HCT116 (cell line): ENCODE results near the gene ADARB2. TPM values are rescaled to one million over a fixed set of nuclear protein-coding genes. Genes with fewer than 3 reads are reported as not detected.

Experiments used
- ATAC-seq: fragments of 200-7000 bp; cut with Tn5 transposase; 2 replicates; pipeline ENCODE4 v1.9.1; 2020; ENCODE audit warnings: mild to moderate bottlenecking, moderate library complexity
- BruUV-seq: library from RNA; stranded (reverse); fragments of 400-500 nt; replicated peaks from 2 replicates; lab custom pipeline; 2021; lab: Mats Ljungman, UMichigan
- CTCF ChIA-PET: fragments of 300-600 bp; sonication (Branson Sonifier 250); formaldehyde crosslinking; loops from one replicate; lab custom pipeline; 2021; ENCODE audit warnings: antibody characterized with exemption; lab: Charles Lee
- POLR2A ChIA-PET: fragments of 300-600, 350-600 bp; sonication (Branson Sonifier 250); formaldehyde crosslinking; loops from one replicate; lab custom pipeline; 2021; ENCODE audit warnings: antibody characterized with exemption; lab: Charles Lee
- RAD21 ChIA-PET, 2 experiments: fragments of 300-600 bp; sonication (Branson Sonifier 250); formaldehyde crosslinking; loops; one replicate each; lab custom pipeline; 2023; ENCODE audit warnings: low total read pairs in 2 of 2; ENCODE audit not compliant: uncharacterized antibody in 2 of 2, unreplicated experiment in 2 of 2, low non-redundant PET in 1 of 2; lab: Charles Lee
- DNase-seq: peaks from one replicate; pipeline ENCODE4 v3.0.0-alpha.2; 2010; ENCODE audit warnings: low read depth, low spot score
- H2AFZ ChIP-seq: fragments of 200-600 bp; shearing (Covaris generic), sonication (generic); 2 replicates; pipeline ENCODE4 v1.6.1; 2017; ENCODE audit warnings: low read depth, mixed run types, mixed read lengths, antibody characterized with exemption, low read length; ENCODE audit not compliant: poor library complexity, severe bottlenecking
- H3K27ac ChIP-seq: 2 replicates; pipeline ENCODE4 v1.5.1; 2012; ENCODE audit warnings: low read depth, low read length
- H3K27me3 ChIP-seq: fragments of 200-600 bp; sonication (generic); 2 replicates; pipeline ENCODE4 v1.6.1; 2016; ENCODE audit warnings: mixed run types, low read length, mixed read lengths; ENCODE audit not compliant: insufficient read depth
- H3K36me3 ChIP-seq, 2 experiments: fragments of 200-500 bp in 1 of 2; fragments of 200-600 bp in 1 of 2; sonication (Bioruptor generic) in 1 of 2; sonication (generic) in 1 of 2; 2 replicates each; pipeline versions ENCODE4 v1.5.1 to v1.6.1; 2014 to 2016; ENCODE audit warnings: low read length in 2 of 2, inconsistent platforms in 1 of 2, mixed read lengths in 1 of 2, mixed run types in 1 of 2; ENCODE audit not compliant: insufficient read depth in 2 of 2, control insufficient read depth in 1 of 2
- H3K4me1 ChIP-seq, 2 experiments: fragments of 200-600 bp in 1 of 2; sonication (generic) in 1 of 2; 2 replicates each; pipeline versions ENCODE4 v1.5.1 to v1.6.1; 2012 to 2017; ENCODE audit warnings: low read length in 2 of 2, inconsistent platforms in 1 of 2, mild to moderate bottlenecking in 1 of 2, mixed read lengths in 1 of 2, mixed run types in 1 of 2, moderate library complexity in 1 of 2; ENCODE audit not compliant: insufficient read depth in 2 of 2, control insufficient read depth in 1 of 2
- H3K4me2 ChIP-seq: fragments of 200-600 bp; sonication (generic); 2 replicates; pipeline ENCODE4 v1.6.1; 2017; ENCODE audit warnings: mixed run types, low read length, mixed read lengths
- H3K4me3 ChIP-seq, 2 experiments: fragments of 200-600 bp in 1 of 2; sonication (generic) in 1 of 2; replicated peaks in 1 of 2; 2 replicates each; pipeline ENCODE4 v1.5.1; 2011 to 2016; ENCODE audit warnings: low read length in 2 of 2, control low read depth in 1 of 2, low read depth in 1 of 2, mild to moderate bottlenecking in 1 of 2, mixed read lengths in 1 of 2, mixed run types in 1 of 2
- H3K79me2 ChIP-seq: fragments of 200-600 bp; sonication (generic); 2 replicates; pipeline ENCODE4 v1.6.1; 2017; ENCODE audit warnings: mild to moderate bottlenecking, mixed run types, low read length, moderate library complexity, mixed read lengths; ENCODE audit not compliant: insufficient read depth
- H3K9ac ChIP-seq: fragments of 200-600 bp; sonication (generic); 2 replicates; pipeline ENCODE4 v1.6.1; 2016; ENCODE audit warnings: low read length, mixed read lengths
- H3K9me2 ChIP-seq: fragments of 200-600 bp; sonication (generic), shearing (Covaris generic); 2 replicates; pipeline ENCODE4 v1.6.1; 2017; ENCODE audit warnings: mixed run types, mild to moderate bottlenecking, moderate library complexity; ENCODE audit not compliant: insufficient read depth
- H3K9me3 ChIP-seq, 2 experiments: fragments of 200-500 bp in 1 of 2; fragments of 200-600 bp in 1 of 2; sonication (Bioruptor generic) in 1 of 2; sonication (generic) in 1 of 2; 2 replicates each; pipeline ENCODE4 v1.6.1; 2014 to 2017; ENCODE audit warnings: low read length in 2 of 2, mixed read lengths in 2 of 2, inconsistent platforms in 1 of 2, low read depth in 1 of 2, mild to moderate bottlenecking in 1 of 2, mixed run types in 1 of 2, moderate library complexity in 1 of 2; ENCODE audit not compliant: control insufficient read depth in 1 of 2, insufficient read depth in 1 of 2
- H4K20me1 ChIP-seq: fragments of 200-600 bp; sonication (generic), shearing (Covaris generic); 2 replicates; pipeline ENCODE4 v1.6.1; 2017; ENCODE audit warnings: mixed run types, mild to moderate bottlenecking, moderate library complexity; ENCODE audit not compliant: insufficient read depth
- ATF3 ChIP-seq: IDR thresholded peaks from 2 replicates; pipeline ENCODE4 v1.6.1; 2012
- CBX3 ChIP-seq: IDR thresholded peaks from 2 replicates; pipeline ENCODE4 v1.6.1; 2012; ENCODE audit warnings: low read depth
- CEBPB ChIP-seq: IDR thresholded peaks from 2 replicates; pipeline ENCODE4 v1.6.1; 2012; ENCODE audit warnings: low read depth
- CTCF ChIP-seq, 3 experiments: fragments of 200-600 bp in 1 of 3; sonication (generic) in 1 of 3; IDR thresholded peaks in 2 of 3; conservative IDR thresholded peaks in 1 of 3; 2 replicates each; pipeline ENCODE4 v1.5.1; 2012 to 2017; ENCODE audit warnings: low read depth in 2 of 3, low read length in 2 of 3, antibody characterized with exemption in 1 of 3, borderline replicate concordance in 1 of 3, control low read depth in 1 of 3, mild to moderate bottlenecking in 1 of 3, mixed read lengths in 1 of 3, mixed run types in 1 of 3, moderate library complexity in 1 of 3; ENCODE audit not compliant: insufficient read depth in 1 of 3
- EGR1 ChIP-seq: IDR thresholded peaks from 2 replicates; pipeline ENCODE4 v1.6.1; 2012; ENCODE audit warnings: low read depth
- ELF1 ChIP-seq: IDR thresholded peaks from 2 replicates; pipeline ENCODE4 v1.6.1; 2012; ENCODE audit warnings: low read depth, borderline replicate concordance
- RAD21 ChIP-seq: IDR thresholded peaks from 2 replicates; pipeline ENCODE4 v1.6.1; 2012; ENCODE audit warnings: low read depth, mild to moderate bottlenecking
- SIN3A ChIP-seq: IDR thresholded peaks from 2 replicates; pipeline ENCODE4 v1.6.1; 2012; ENCODE audit warnings: low read depth
- SP1 ChIP-seq: IDR thresholded peaks from 2 replicates; pipeline ENCODE4 v1.6.1; 2012; ENCODE audit warnings: low read depth
- TCF7L2 ChIP-seq: IDR thresholded peaks from 2 replicates; pipeline ENCODE4 v1.7.0; 2011; ENCODE audit warnings: borderline replicate concordance, inconsistent platforms; ENCODE audit not compliant: insufficient read depth, insufficient read length; ENCODE audit errors: extremely low read depth
- ZBTB33 ChIP-seq: IDR thresholded peaks from 2 replicates; pipeline ENCODE4 v1.6.1; 2011; ENCODE audit warnings: mild to moderate bottlenecking, low read length, moderate library complexity; ENCODE audit not compliant: insufficient replicate concordance; ENCODE audit errors: extremely low read depth
- ZFX ChIP-seq: fragments of 450-650 bp; IDR thresholded peaks from 2 replicates; pipeline ENCODE4 v1.6.1; 2017
- ZNF274 ChIP-seq: fragments of 200-500 bp; sonication (Bioruptor generic); IDR thresholded peaks from 2 replicates; pipeline ENCODE4 v1.6.1; 2014; ENCODE audit warnings: mild to moderate bottlenecking, low read depth, low read length, inconsistent platforms
- intact Hi-C: fragments of 100-400 bp; cut with micrococcal nuclease; formaldehyde crosslinking; loops from 2 replicates; pipeline ENCODE4 v1.10.0; 2022
- total RNA-seq: library from RNA; stranded (reverse); gene quantifications from one replicate; pipeline ENCODE4 v1.2.1, GENCODE V29; 2021; ENCODE audit not compliant: unreplicated experiment

ADARB2 gene
- total RNA-seq, 1 experiment from 2014 or later: not detected

- TF ChIP-seq TCF7L2 (no peak), SP1 (no peak), CTCF (IDR thresholded peaks at IDR 0.05 in 2 of 3, conservative IDR thresholded peaks at IDR 0.05 in 1 of 3; ENCODE audit: borderline replicate concordance in 1 of 3, insufficient read depth in 1 of 3, low read depth in 2 of 3, low read length in 2 of 3) (no peak), ELF1 (no peak), ATF3 (no peak), ZNF274 (no peak), EGR1 (no peak)
Observed at GRCh38 chr10:1576467-1577372, 160.6 kb downstream of the ADARB2 start (continued).

- H3K4me3 ChIP-seq: no peak overlapping the region
- POLR2A ChIA-PET: no interaction called here
- DNase-seq: no peak
- H3K27ac ChIP-seq: no peak overlapping the region
- intact Hi-C loops: no loop called here
- no peaks in the 10 kb centered on the region for H3K4me1 ChIP-seq
- H2AFZ ChIP-seq: no peak overlapping the region
- H3K79me2 ChIP-seq: no peaks in the 10 kb centered on the region
- CTCF ChIA-PET: no interaction called here
- no peaks in the 10 kb centered on the region for H3K9me2 ChIP-seq
- H4K20me1 ChIP-seq: no peaks in the 10 kb centered on the region
- RAD21 ChIA-PET: no interaction called here
- no peak overlapping the region for H3K9ac ChIP-seq
- no peaks in the 10 kb centered on the region for H3K36me3 ChIP-seq
- H3K27me3 ChIP-seq: peaks cover 7% of the 10 kb centered on the region; the same call in 1 of the 2 replicates
- ATAC-seq: no peak
- no peaks in the 10 kb centered on the region for H3K9me3 ChIP-seq
- H3K4me2 ChIP-seq: no peak overlapping the region
- BruUV-seq: no TSS peak
- TF ChIP-seq ZFX (no peak), ELF1 (no peak), SP1 (no peak), ZBTB33 (no peak), ATF3 (no peak), SIN3A (no peak), CEBPB (no peak), CTCF (IDR thresholded peaks at IDR 0.05 in 2 of 3, conservative IDR thresholded peaks at IDR 0.05 in 1 of 3; ENCODE audit: borderline replicate concordance in 1 of 3, insufficient read depth in 1 of 3, low read depth in 2 of 3, low read length in 2 of 3) (no peak), RAD21 (no peak), CBX3 (no peak), EGR1 (no peak)
Observed at GRCh38 chr10:1575481-1576244, 161.7 kb downstream of the ADARB2 start.
